ENCODE results near the gene BTG1. TPM values are rescaled to one million over a fixed set of nuclear protein-coding genes. Genes with fewer than 3 reads are reported as not detected.

Gene BTG1
- total and polyA plus RNA-seq, 2 of the 8 experiments (the other 6 are each of a cell fraction or from before 2014, with no cell fraction given), result 17.1 to 32.7 TPM

DNA sequence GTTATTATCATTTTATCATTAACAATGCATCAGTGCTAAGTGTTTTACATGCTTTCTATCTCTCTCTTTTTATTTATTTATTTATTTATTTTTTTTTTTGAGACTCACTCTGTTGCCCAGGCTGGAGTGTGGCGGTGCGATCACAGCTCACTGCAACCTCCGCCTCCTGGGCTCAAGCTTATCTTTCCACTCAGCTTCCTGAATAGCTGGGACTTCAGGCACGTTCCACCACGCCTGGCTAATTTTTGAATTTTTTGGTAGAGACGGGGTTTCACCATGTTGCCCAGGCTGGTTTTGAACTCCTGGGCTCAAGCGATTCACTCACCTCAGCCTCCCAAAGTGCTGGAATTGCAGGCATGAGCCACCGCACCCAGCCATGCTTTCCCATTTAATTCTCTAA lies 3.9 kb upstream of the BTG1 start:
- Histone ChIP-seq H4K20me1 (replicated peaks in 1 of 2; ENCODE audit: control insufficient read depth in 1 of 2, insufficient read depth in 2 of 2, low read length in 2 of 2) (peaks cover 2 to 3% of the 10 kb centered on the region in 2 experiments), H3K4me2 (ENCODE audit: insufficient read depth in 1 of 2, low read depth in 2 of 2, low read length in 2 of 2) (no peak overlapping the region), H3K56ac (replicated peaks; ENCODE audit: insufficient read length, low read depth, low read length) (no peak overlapping the region), H2BK120ac (replicated peaks; ENCODE audit: low read depth, low read length) (no peak overlapping the region), H3K14ac (ENCODE audit: insufficient read length) (no peak overlapping the region), H3K4me1 (replicated peaks in 1 of 4; ENCODE audit: control insufficient read depth in 3 of 4, insufficient read depth in 4 of 4, low read length in 3 of 4) (peaks cover 0 to 4% (median 3%) of the 10 kb centered on the region in 4 experiments; a peak in 3 of 7 replicates), H2BK20ac (ENCODE audit: low read length) (no peak overlapping the region), H3K4ac (replicated peaks; ENCODE audit: insufficient read length, low read depth, low read length) (no peak overlapping the region), H2BK12ac (ENCODE audit: low read depth, low read length) (no peak overlapping the region), H3K23me2 (ENCODE audit: low read depth, low read length) (no peaks in the 10 kb centered on the region; the same call in 1 of the 2 replicates), H4K5ac (ENCODE audit: insufficient read length, low read depth, low read length) (no peak overlapping the region), H3K9ac (replicated peaks in 1 of 4; ENCODE audit: extremely low read depth in 1 of 4, low read depth in 3 of 4, low read length in 3 of 4) (no peak overlapping the region), H3K27ac (ENCODE audit: low read depth, low read length) (no peak overlapping the region), H3K9me3 (ENCODE audit: insufficient read depth in 2 of 2, low read depth in 1 of 2, low read length in 1 of 2) (no peaks in the 10 kb centered on the region), H2BK15ac (ENCODE audit: low read length) (no peak overlapping the region), H3K4me3 (ENCODE audit: extremely low read depth in 1 of 4, insufficient read depth in 2 of 4, low read depth in 3 of 4, low read length in 4 of 4) (no peak overlapping the region), H2AK5ac (ENCODE audit: low read depth, low read length) (no peak overlapping the region), H3K79me1 (ENCODE audit: low read depth, low read length) (no peaks in the 10 kb centered on the region), H3K36me3 (ENCODE audit: control insufficient read depth in 2 of 4, insufficient read depth in 4 of 4, low read length in 3 of 4) (no peaks in the 10 kb centered on the region), H3K79me2 (ENCODE audit: control insufficient read depth in 1 of 2, insufficient read depth in 2 of 2, low read length in 2 of 2) (peaks cover 3 to 8% of the 10 kb centered on the region in 2 experiments; a peak in 3 of 4 replicates), H3K27me3 (replicated peaks in 1 of 4; ENCODE audit: control insufficient read depth in 3 of 4, extremely low read depth in 1 of 4, insufficient read depth in 3 of 4, low read length in 3 of 4) (no peaks in the 10 kb centered on the region), H2AFZ (ENCODE audit: low read length) (no peak overlapping the region), H4K8ac (ENCODE audit: extremely low read depth, insufficient read depth, low read length) (no peak overlapping the region), H2BK5ac (ENCODE audit: low read depth, low read length) (no peak overlapping the region), H3K18ac (ENCODE audit: extremely low read depth, low read length) (no peak overlapping the region), H4K91ac (replicated peaks; ENCODE audit: insufficient read length, low read length) (no peak overlapping the region), H3K23ac (ENCODE audit: insufficient read length) (no peak overlapping the region)
- WGBS, 2 experiments (ENCODE audit: extremely low coverage in 1 of 2, insufficient coverage in 1 of 2, insufficient read length in 1 of 2, insufficient replicate concordance in 2 of 2, low coverage in 1 of 2, low lambda C conversion rate in 2 of 2, missing lambda C conversion rate in 1 of 2), result 95% methylated on average over 8 of the region's 8 CpGs; no CpG with 5 or more reads in 1 of the 2 experiments
- FAIRE-seq (no peak), DNase-seq (ENCODE audit: low read depth in 1 of 2, low spot score in 2 of 2) (no peak)
- TF ChIP-seq RFX5 (IDR thresholded peaks at IDR 0.05; ENCODE audit: borderline replicate concordance, low read depth, low read length) (no peak), CHD1 (IDR thresholded peaks at IDR 0.05; ENCODE audit: low read depth, low read length) (no peak), JUND (IDR thresholded peaks at IDR 0.05; ENCODE audit: low read length) (no peak), BRCA1 (IDR thresholded peaks at IDR 0.05; ENCODE audit: low read depth, low read length) (no peak), GTF2F1 (IDR thresholded peaks at IDR 0.05; ENCODE audit: borderline replicate concordance, low read depth, low read length) (no peak)
- TF ChIP-seq, protein P1, sequence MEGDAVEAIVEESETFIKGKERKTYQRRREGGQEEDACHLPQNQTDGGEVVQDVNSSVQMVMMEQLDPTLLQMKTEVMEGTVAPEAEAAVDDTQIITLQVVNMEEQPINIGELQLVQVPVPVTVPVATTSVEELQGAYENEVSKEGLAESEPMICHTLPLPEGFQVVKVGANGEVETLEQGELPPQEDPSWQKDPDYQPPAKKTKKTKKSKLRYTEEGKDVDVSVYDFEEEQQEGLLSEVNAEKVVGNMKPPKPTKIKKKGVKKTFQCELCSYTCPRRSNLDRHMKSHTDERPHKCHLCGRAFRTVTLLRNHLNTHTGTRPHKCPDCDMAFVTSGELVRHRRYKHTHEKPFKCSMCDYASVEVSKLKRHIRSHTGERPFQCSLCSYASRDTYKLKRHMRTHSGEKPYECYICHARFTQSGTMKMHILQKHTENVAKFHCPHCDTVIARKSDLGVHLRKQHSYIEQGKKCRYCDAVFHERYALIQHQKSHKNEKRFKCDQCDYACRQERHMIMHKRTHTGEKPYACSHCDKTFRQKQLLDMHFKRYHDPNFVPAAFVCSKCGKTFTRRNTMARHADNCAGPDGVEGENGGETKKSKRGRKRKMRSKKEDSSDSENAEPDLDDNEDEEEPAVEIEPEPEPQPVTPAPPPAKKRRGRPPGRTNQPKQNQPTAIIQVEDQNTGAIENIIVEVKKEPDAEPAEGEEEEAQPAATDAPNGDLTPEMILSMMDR (IDR thresholded peaks at IDR 0.05; ENCODE audit: control extremely low read depth in 1 of 3, insufficient read depth in 1 of 3, low read depth in 1 of 3, low read length in 3 of 3), result no peak
- POLR2A ChIA-PET (ENCODE audit: partially characterized antibody), result interaction anchor here (1.3 kb wide), 1 partner anchor 61 kb away, joined by 3 read pairs; no protein-coding TSS in a partner anchor
- CTCF ChIA-PET (ENCODE audit: partially characterized antibody), result interaction anchor here (1.6 kb wide), 1 partner anchor 767 kb away, joined by 6 read pairs; no protein-coding TSS in a partner anchor
